IMR-90 (cell line): ENCODE measurements around the gene KCNH6. TPM values are rescaled to one million over a fixed set of nuclear protein-coding genes. Genes with fewer than 3 reads are reported as not detected.

Experiments
- ATAC-seq: fragments of 200-7000 bp; cut with Tn5 transposase; 2 replicates; pipeline ENCODE4 v1.9.1; 2020; ENCODE audit warnings: low read depth, mild to moderate bottlenecking, moderate library complexity
- BruUV-seq: library from RNA; stranded (reverse); fragments of 400-500 nt; replicated peaks from 2 replicates; lab custom pipeline; 2021; lab: Mats Ljungman, UMichigan
- CTCF ChIA-PET: fragments of 300-600 bp; formaldehyde crosslinking; extraction: SDS; loops from one replicate; lab custom pipeline; 2021; ENCODE audit warnings: antibody characterized with exemption; lab: Yijun Ruan, JAX
- POLR2A ChIA-PET: fragments of 300-600 bp; sonication (Branson Sonifier 250); formaldehyde crosslinking; loops from one replicate; lab custom pipeline; 2022; ENCODE audit warnings: antibody characterized with exemption; ENCODE audit not compliant: unreplicated experiment; lab: Charles Lee
- DNase-seq: peaks from one replicate; pipeline ENCODE4 v3.0.0; 2013
- H2AFZ ChIP-seq: replicated peaks from 2 replicates; pipeline ENCODE3; 2013; ENCODE audit warnings: low read length, mild to moderate bottlenecking; ENCODE audit not compliant: poor library complexity
- H2AK5ac ChIP-seq: 2 replicates; pipeline ENCODE4 v1.6.1; 2013; ENCODE audit warnings: low read depth, low read length, inconsistent platforms
- H2AK9ac ChIP-seq: replicated peaks from 2 replicates; pipeline ENCODE3; 2013; ENCODE audit warnings: mild to moderate bottlenecking, low read depth, low read length, moderate library complexity; ENCODE audit not compliant: poor library complexity
- H2BK120ac ChIP-seq: 2 replicates; pipeline ENCODE4 v1.6.1; 2013; ENCODE audit warnings: low read depth, low read length, inconsistent platforms
- H2BK15ac ChIP-seq: 3 replicates; pipeline ENCODE4 v1.6.1; 2013; ENCODE audit warnings: low read depth, low read length, inconsistent platforms
- H2BK20ac ChIP-seq: 2 replicates; pipeline ENCODE4 v1.6.1; 2013; ENCODE audit warnings: low read depth, mild to moderate bottlenecking, inconsistent platforms, low read length, moderate library complexity
- H2BK5ac ChIP-seq: 2 replicates; pipeline ENCODE4 v1.6.1; 2013; ENCODE audit warnings: mild to moderate bottlenecking, low read depth, low read length, inconsistent platforms; ENCODE audit not compliant: poor library complexity, severe bottlenecking
- H3K14ac ChIP-seq: replicated peaks from 2 replicates; pipeline ENCODE4 v1.6.1; 2013; ENCODE audit warnings: low read depth, low read length, inconsistent platforms
- H3K18ac ChIP-seq: 2 replicates; pipeline ENCODE4 v1.6.1; 2013; ENCODE audit warnings: low read depth, low read length, control low read depth
- H3K23ac ChIP-seq: 2 replicates; pipeline ENCODE4 v1.6.1; 2013; ENCODE audit warnings: low read depth, low read length, inconsistent platforms
- H3K27ac ChIP-seq: 2 replicates; pipeline ENCODE4 v1.5.1; 2013; ENCODE audit warnings: mild to moderate bottlenecking, control low read depth, low read length; ENCODE audit not compliant: insufficient read depth
- H3K27me3 ChIP-seq: 2 replicates; pipeline ENCODE4 v1.6.1; 2013; ENCODE audit warnings: low read length; ENCODE audit not compliant: control insufficient read depth, insufficient read depth
- H3K36me3 ChIP-seq: 2 replicates; pipeline ENCODE4 v1.6.1; 2013; ENCODE audit warnings: low read length, mixed read lengths; ENCODE audit not compliant: control insufficient read depth, insufficient read depth
- H3K4ac ChIP-seq: 2 replicates; pipeline ENCODE4 v1.6.1; 2013; ENCODE audit warnings: low read depth, low read length, inconsistent platforms
- H3K4me1 ChIP-seq: 2 replicates; pipeline ENCODE4 v1.6.1; 2013; ENCODE audit warnings: low read length, mixed read lengths; ENCODE audit not compliant: control insufficient read depth, insufficient read depth
- H3K4me2 ChIP-seq: 2 replicates; pipeline ENCODE4 v1.6.1; 2013; ENCODE audit warnings: low read depth, mild to moderate bottlenecking, control low read depth, low read length, moderate library complexity
- H3K4me3 ChIP-seq: 2 replicates; pipeline ENCODE4 v1.5.1; 2013; ENCODE audit warnings: low read depth, mild to moderate bottlenecking, control low read depth, low read length, moderate library complexity; ENCODE audit not compliant: insufficient read depth
- H3K56ac ChIP-seq: 2 replicates; pipeline ENCODE4 v1.6.1; 2013; ENCODE audit warnings: low read length, inconsistent platforms; ENCODE audit not compliant: insufficient read depth; ENCODE audit errors: extremely low read depth
- H3K79me1 ChIP-seq, 2 experiments: 2 replicates each; pipeline ENCODE4 v1.6.1; 2013; ENCODE audit warnings: low read length in 2 of 2, inconsistent platforms in 1 of 2, low read depth in 1 of 2
- H3K9ac ChIP-seq: 2 replicates; pipeline ENCODE4 v1.6.1; 2013; ENCODE audit warnings: low read depth, low read length, control low read depth
- H3K9me1 ChIP-seq: 2 replicates; pipeline ENCODE4 v1.6.1; 2013; ENCODE audit warnings: low read length, inconsistent platforms; ENCODE audit not compliant: insufficient read depth
- H3K9me3 ChIP-seq: 2 replicates; pipeline ENCODE4 v1.6.1; 2013; ENCODE audit warnings: low read length; ENCODE audit not compliant: control insufficient read depth, insufficient read depth
- H4K20me1 ChIP-seq: 2 replicates; pipeline ENCODE4 v1.6.1; 2013; ENCODE audit warnings: low read length, inconsistent platforms; ENCODE audit not compliant: insufficient read depth
- H4K5ac ChIP-seq: 2 replicates; pipeline ENCODE4 v1.6.1; 2013; ENCODE audit warnings: mild to moderate bottlenecking, low read depth, low read length, control low read depth
- H4K8ac ChIP-seq, 2 experiments: 2 replicates each; pipeline ENCODE4 v1.6.1; 2013; ENCODE audit warnings: low read depth in 2 of 2, low read length in 2 of 2, control low read depth in 1 of 2, inconsistent platforms in 1 of 2
- H4K91ac ChIP-seq: 2 replicates; pipeline ENCODE4 v1.6.1; 2013; ENCODE audit warnings: low read depth, low read length, inconsistent platforms; ENCODE audit not compliant: insufficient read depth
- BHLHE40 ChIP-seq: fragments of 150-350 bp; IDR thresholded peaks from 2 replicates; pipeline ENCODE4 v1.6.1; 2016; ENCODE audit warnings: mild to moderate bottlenecking, low read depth, low read length
- CEBPB ChIP-seq: IDR thresholded peaks from 2 replicates; pipeline ENCODE4 v1.6.1; 2012; ENCODE audit warnings: low read depth, low read length, improper control_type of control experiment
- CHD1 ChIP-seq: IDR thresholded peaks from 2 replicates; pipeline ENCODE4 v1.6.1; 2012; ENCODE audit warnings: low read depth, low read length, improper control_type of control experiment
- FOS ChIP-seq: fragments of 150-350 bp; IDR thresholded peaks from 2 replicates; pipeline ENCODE4 v1.6.1; 2016; ENCODE audit warnings: low read depth, low read length
- MAFK ChIP-seq: IDR thresholded peaks from 2 replicates; pipeline ENCODE4 v1.6.1; 2012; ENCODE audit warnings: low read depth, low read length, improper control_type of control experiment
- MAZ ChIP-seq: IDR thresholded peaks from 2 replicates; pipeline ENCODE4 v1.6.1; 2012; ENCODE audit warnings: low read depth, mild to moderate bottlenecking, low read length, improper control_type of control experiment, moderate library complexity, borderline replicate concordance
- MXI1 ChIP-seq: IDR thresholded peaks from 2 replicates; pipeline ENCODE4 v1.6.1; 2012; ENCODE audit warnings: low read depth, mild to moderate bottlenecking, low read length, moderate library complexity, borderline replicate concordance
- NFE2L2 ChIP-seq: fragments of 150-350 bp; IDR thresholded peaks from 2 replicates; pipeline ENCODE4 v1.6.1; 2016; ENCODE audit warnings: low read depth, mild to moderate bottlenecking, low read length
- RAD21 ChIP-seq: IDR thresholded peaks from 2 replicates; pipeline ENCODE4 v1.6.1; 2012; ENCODE audit warnings: low read length, improper control_type of control experiment
- RCOR1 ChIP-seq: IDR thresholded peaks from 2 replicates; pipeline ENCODE4 v1.6.1; 2012; ENCODE audit warnings: mild to moderate bottlenecking, low read length, improper control_type of control experiment; ENCODE audit not compliant: insufficient replicate concordance
- RFX5 ChIP-seq: IDR thresholded peaks from 2 replicates; pipeline ENCODE4 v1.8.0; 2012; ENCODE audit warnings: low read depth, mild to moderate bottlenecking, low read length, moderate library complexity
- SMC3 ChIP-seq: fragments of 150-350 bp; IDR thresholded peaks from 2 replicates; pipeline ENCODE4 v1.6.1; 2016; ENCODE audit warnings: low read depth, mild to moderate bottlenecking, antibody characterized with exemption, low read length, moderate library complexity
- WGBS, 2 experiments: methylation state at CpG; one replicate each; pipeline versions ENCODE4 v1.1.5 to v1.1.7; 2013; ENCODE audit warnings: missing lambda C conversion rate in 2 of 2; ENCODE audit not compliant: insufficient read length in 1 of 2; ENCODE audit errors: extremely low coverage in 2 of 2; 5-methylcytosine and 5-hydroxymethylcytosine counted together
- dilution Hi-C: fragments of 300-500 bp; cut with HindIII; formaldehyde crosslinking; loops from one replicate; pipeline ENCODE4 v1.14.3; 2018; ENCODE audit warnings: low sequenced_read_pairs; ENCODE audit not compliant: unreplicated experiment
- in situ Hi-C: fragments of 300-500 bp; cut with MboI; formaldehyde crosslinking; loops from 3 replicates; pipeline ENCODE4 v1.14.3; 2019; ENCODE audit warnings: low sequenced_read_pairs, inconsistent platforms, mixed read lengths
- intact Hi-C: fragments of 100-400 bp; cut with micrococcal nuclease; formaldehyde crosslinking; loops from 2 replicates; pipeline ENCODE4 v1.10.0; 2022
- polyA plus RNA-seq, 3 experiments: library from polyadenylated mRNA; depleted of rRNA; stranded (reverse); fragments of >200 nt; gene quantifications; 2 replicates each; pipeline ENCODE4 v1.2.3, GENCODE V29; 2012; ENCODE audit warnings: low replicate concordance in 1 of 3
- total RNA-seq: library from RNA; depleted of rRNA; stranded (reverse); fragments of >200 nt; gene quantifications from 2 replicates; pipeline ENCODE4 v1.2.3, GENCODE V29; 2012
- TF ChIP-seq, protein P1 (sequence below): conservative IDR thresholded peaks from 2 replicates; pipeline ENCODE4 v1.5.1; 2012; ENCODE audit warnings: mild to moderate bottlenecking, low read depth, low read length, improper control_type of control experiment
- TF ChIP-seq, protein P2 (sequence below): fragments of 150-350 bp; IDR thresholded peaks from 2 replicates; pipeline ENCODE4 v1.6.1; 2016; ENCODE audit warnings: low read depth, mild to moderate bottlenecking, low read length, moderate library complexity, borderline replicate concordance

KCNH6 gene
- total and polyA plus RNA-seq, 2 of the 4 experiments (the other 2 are of a cell fraction), result 0.17 to 0.18 TPM

GRCh38 chr17:63514974-63515373 lies 8.2 kb upstream of the KCNH6 start:
- Histone ChIP-seq H2AK9ac (no peak overlapping the region), H3K14ac (no peak overlapping the region), H4K8ac (no peak overlapping the region), H2BK5ac (no peak overlapping the region), H2BK20ac (no peak overlapping the region), H3K9ac (no peak overlapping the region), H3K9me3 (no peaks in the 10 kb centered on the region), H3K4me1 (peaks cover 3% of the 10 kb centered on the region), H3K27me3 (peaks cover 24% of the 10 kb centered on the region; the same call in 1 of the 2 replicates), H3K4me3 (no peak overlapping the region), H3K9me1 (peaks cover 4% of the 10 kb centered on the region; the same call in 1 of the 2 replicates), H3K23ac (no peak overlapping the region), H3K27ac (no peak overlapping the region), H4K91ac (no peak overlapping the region), H3K18ac (no peak overlapping the region), H4K20me1 (no peaks in the 10 kb centered on the region), H2BK120ac (no peak overlapping the region), H2AK5ac (no peak overlapping the region), H3K36me3 (no peaks in the 10 kb centered on the region), H3K4me2 (no peak overlapping the region), H3K4ac (no peak overlapping the region), H3K79me1 (no peaks in the 10 kb centered on the region), H3K56ac (no peak overlapping the region), H2AFZ (no peak overlapping the region), H4K5ac (no peak overlapping the region), H2BK15ac (no peak overlapping the region)
- BruUV-seq, result no TSS peak
- in situ Hi-C loops (no loop called here), intact Hi-C loops (no loop called here), dilution Hi-C loops (no loop called here)
- TF ChIP-seq RAD21 (no peak), MAZ (no peak), CEBPB (no peak), BHLHE40 (no peak), NFE2L2 (no peak), RFX5 (no peak), FOS (no peak), MXI1 (no peak), RCOR1 (no peak), CHD1 (no peak), SMC3 (no peak), MAFK (no peak)
- TF ChIP-seq, protein P1, sequence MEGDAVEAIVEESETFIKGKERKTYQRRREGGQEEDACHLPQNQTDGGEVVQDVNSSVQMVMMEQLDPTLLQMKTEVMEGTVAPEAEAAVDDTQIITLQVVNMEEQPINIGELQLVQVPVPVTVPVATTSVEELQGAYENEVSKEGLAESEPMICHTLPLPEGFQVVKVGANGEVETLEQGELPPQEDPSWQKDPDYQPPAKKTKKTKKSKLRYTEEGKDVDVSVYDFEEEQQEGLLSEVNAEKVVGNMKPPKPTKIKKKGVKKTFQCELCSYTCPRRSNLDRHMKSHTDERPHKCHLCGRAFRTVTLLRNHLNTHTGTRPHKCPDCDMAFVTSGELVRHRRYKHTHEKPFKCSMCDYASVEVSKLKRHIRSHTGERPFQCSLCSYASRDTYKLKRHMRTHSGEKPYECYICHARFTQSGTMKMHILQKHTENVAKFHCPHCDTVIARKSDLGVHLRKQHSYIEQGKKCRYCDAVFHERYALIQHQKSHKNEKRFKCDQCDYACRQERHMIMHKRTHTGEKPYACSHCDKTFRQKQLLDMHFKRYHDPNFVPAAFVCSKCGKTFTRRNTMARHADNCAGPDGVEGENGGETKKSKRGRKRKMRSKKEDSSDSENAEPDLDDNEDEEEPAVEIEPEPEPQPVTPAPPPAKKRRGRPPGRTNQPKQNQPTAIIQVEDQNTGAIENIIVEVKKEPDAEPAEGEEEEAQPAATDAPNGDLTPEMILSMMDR, result no peak
- TF ChIP-seq, protein P2, sequence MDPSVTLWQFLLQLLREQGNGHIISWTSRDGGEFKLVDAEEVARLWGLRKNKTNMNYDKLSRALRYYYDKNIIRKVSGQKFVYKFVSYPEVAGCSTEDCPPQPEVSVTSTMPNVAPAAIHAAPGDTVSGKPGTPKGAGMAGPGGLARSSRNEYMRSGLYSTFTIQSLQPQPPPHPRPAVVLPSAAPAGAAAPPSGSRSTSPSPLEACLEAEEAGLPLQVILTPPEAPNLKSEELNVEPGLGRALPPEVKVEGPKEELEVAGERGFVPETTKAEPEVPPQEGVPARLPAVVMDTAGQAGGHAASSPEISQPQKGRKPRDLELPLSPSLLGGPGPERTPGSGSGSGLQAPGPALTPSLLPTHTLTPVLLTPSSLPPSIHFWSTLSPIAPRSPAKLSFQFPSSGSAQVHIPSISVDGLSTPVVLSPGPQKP, result no peak
- POLR2A ChIA-PET, result no interaction called here
- ATAC-seq (no peak), DNase-seq (no peak)
- CTCF ChIA-PET, result no interaction called here
- no CpG with 5 or more reads among the region's 2 CpGs for WGBS, 2 experiments
